Activated T-cell treated with anti-CD3 and anti-CD28 coated beads for 48 hours (primary cell): ENCODE results near the gene KRTAP9-7.
"Not testable (repeated sequence)": the region's sequence is repeated elsewhere in the genome, so short reads cannot be mapped to it uniquely, and the experiment has no call there.

Experiments used
- DNase-seq: peaks from one replicate; pipeline ENCODE4 v3.0.0-alpha.2; 2020; ENCODE audit warnings: low read depth

Gene KRTAP9-7, protein sequence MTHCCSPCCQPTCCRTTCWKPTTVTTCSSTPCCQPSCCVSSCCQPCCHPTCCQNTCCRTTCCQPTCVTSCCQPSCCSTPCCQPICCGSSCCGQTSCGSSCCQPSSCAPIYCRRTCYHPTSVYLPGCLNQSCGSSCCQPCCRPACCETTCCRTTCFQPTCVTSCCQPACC

DNA sequence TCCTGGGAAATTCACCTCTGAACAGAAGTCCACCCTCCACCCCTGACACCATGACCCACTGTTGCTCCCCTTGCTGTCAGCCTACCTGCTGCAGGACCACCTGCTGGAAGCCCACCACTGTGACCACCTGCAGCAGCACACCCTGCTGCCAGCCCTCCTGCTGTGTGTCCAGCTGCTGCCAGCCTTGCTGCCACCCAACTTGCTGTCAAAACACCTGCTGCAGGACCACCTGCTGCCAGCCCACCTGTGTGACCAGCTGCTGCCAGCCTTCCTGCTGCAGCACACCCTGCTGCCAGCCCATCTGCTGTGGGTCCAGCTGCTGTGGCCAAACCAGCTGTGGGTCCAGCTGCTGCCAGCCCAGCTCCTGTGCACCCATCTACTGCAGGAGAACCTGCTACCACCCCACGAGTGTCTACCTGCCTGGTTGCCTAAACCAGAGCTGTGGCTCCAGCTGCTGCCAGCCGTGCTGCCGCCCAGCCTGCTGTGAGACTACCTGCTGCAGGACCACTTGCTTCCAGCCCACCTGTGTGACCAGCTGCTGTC lies at the start of gene KRTAP9-7:
Gene KRTAP9-7, plus strand, starts transcription at position 51 of the 543 bp plus-strand sequence. Its CDS starts 0 bp downstream, at position 51.
- not testable (repeated sequence) for DNase-seq

- no peak for DNase-seq
These were observed 49.4 kb upstream of the KRTAP9-7 start for GRCh38 chr17:41226051-41226450.

DNA sequence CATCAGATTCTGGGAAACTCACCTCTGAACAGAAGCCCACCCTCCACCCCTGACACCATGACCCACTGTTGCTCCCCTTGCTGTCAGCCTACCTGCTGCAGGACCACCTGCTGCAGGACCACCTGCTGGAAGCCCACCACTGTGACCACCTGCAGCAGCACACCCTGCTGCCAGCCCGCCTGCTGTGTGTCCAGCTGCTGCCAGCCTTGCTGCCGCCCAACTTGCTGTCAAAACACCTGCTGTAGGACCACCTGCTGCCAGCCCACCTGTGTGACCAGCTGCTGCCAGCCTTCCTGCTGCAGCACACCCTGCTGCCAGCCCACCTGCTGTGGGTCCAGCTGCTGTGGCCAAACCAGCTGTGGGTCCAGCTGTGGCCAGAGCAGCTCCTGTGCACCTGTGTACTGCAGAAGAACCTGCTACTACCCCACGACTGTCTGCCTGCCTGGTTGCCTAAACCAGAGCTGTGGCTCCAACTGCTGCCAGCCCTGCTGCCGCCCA lies 48.9 kb upstream of the KRTAP9-7 start, which contains the start of gene KRTAP9-2:
Gene KRTAP9-2, plus strand, starts transcription at position 51 of the 498 bp plus-strand sequence. Its CDS starts 7 bp downstream, at position 58.
- DNase-seq: not testable (repeated sequence)

DNA sequence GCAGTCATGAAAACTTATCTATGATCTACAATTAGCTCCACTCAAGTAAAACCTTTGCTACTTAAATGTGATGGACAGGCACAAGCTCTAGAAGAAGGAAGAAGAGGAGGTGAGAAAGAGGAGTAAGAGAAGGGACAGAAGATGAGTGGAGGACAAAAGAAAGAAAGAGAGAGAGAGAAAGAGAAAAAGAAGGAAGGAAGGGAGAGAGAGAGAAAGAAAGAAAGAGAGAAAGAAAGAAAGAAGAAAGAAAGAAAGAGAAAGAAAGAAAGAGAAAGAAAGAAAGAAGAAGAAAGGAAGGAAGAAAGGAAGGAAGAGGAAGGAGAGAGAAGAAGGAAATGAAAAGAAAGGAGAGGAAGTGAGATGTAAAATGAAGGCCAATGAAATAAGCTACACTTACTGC lies 45.4 kb upstream of the KRTAP9-7 start:
- no peak for DNase-seq

DNA sequence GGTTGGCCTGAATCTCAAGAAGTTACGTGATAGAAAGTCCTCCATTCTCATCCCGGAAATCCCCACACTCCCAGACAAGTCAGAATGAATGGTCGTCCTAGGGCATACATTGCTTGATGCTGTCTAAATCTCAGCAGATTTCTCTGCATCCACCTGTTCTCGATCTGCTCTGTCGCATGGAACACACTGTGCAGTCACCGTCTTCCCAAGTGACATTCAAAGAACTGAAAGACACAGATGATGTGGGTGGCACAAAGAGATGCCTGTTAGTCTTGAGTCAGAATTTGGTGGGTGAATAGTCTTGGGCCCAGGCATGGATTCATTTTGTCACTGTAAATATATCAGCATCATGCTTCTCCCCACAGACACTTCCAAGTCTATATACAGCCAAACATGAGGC lies 43.8 kb upstream of the KRTAP9-7 start:
- no peak for DNase-seq

DNA sequence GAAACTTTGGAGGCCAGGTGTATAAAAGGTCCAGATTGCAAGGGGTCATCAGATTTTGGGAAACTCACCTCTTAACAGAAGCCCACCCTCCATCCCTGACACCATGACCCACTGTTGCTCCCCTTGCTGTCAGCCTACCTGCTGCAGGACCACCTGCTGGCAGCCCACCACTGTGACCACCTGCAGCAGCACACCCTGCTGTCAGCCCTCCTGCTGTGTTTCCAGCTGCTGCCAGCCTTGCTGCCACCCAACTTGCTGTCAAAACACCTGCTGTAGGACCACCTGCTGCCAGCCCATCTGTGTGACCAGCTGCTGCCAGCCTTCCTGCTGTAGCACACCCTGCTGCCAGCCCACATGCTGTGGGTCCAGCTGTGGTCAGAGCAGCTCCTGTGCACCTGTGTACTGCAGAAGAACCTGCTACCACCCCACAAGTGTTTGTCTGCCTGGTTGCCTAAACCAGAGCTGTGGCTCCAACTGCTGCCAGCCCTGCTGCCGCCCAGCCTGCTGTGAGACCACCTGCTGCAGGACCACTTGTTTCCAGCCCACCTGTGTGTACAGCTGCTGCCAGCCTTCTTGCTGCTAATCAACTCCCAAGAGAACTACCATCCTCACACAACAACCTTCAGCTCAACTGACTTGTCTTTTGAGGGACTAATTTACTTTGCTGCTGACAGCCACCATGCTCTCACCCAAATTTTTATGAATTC lies 42.9 kb upstream of the KRTAP9-7 start, which contains the start of gene KRTAP9-3:
Gene KRTAP9-3, plus strand, starts transcription at position 51 of the 707 bp plus-strand sequence. Its CDS starts 53 bp downstream, at position 104.
- not testable (repeated sequence) for DNase-seq

DNA sequence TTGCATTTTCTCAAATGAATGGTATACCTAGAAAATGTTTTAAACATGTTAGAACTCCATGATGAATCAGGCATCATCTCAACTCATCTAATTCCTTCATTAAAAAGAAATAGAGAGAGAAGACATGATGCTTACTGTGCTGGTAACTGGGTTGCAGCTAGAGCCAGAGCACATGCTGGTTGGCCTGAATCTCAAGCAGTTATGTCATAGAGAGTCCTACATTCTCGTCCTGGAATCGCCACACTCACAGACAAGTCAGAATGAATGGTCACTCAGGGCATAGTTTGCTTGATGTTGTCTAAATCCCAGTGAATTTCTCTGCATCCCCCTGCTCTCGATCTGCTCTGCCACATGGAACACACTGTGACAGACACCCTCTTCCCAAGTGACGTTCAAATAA lies 38.4 kb upstream of the KRTAP9-7 start:
- DNase-seq: not testable (repeated sequence)

GRCh38 chr17:41237949-41238437 lies 37.5 kb upstream of the KRTAP9-7 start, which contains the start of gene KRTAP9-8:
TSS of gene KRTAP9-8 (plus strand) at chr17:41237999. CDS start at chr17:41238052, 53 bp downstream.
- not testable (repeated sequence) for DNase-seq

GRCh38 chr17:41246995-41247787 lies 28.3 kb upstream of the KRTAP9-7 start:
- DNase-seq: not testable (repeated sequence)

GRCh38 chr17:41249637-41250240 lies 25.8 kb upstream of the KRTAP9-7 start, which contains the start of gene KRTAP9-4:
TSS of gene KRTAP9-4 (plus strand) at chr17:41249687. CDS start at chr17:41249721, 34 bp downstream.
- DNase-seq: not testable (repeated sequence)

GRCh38 chr17:41251261-41251660 lies 24.2 kb upstream of the KRTAP9-7 start:
- DNase-seq: no peak

- no peak for DNase-seq
These were observed 20.6 kb upstream of the KRTAP9-7 start for GRCh38 chr17:41254861-41255260.

GRCh38 chr17:41255381-41256290 lies 19.9 kb upstream of the KRTAP9-7 start, which contains the start of gene KRTAP9-9:
TSS of gene KRTAP9-9 (plus strand) at chr17:41255384.
- not testable (repeated sequence) for DNase-seq

DNA sequence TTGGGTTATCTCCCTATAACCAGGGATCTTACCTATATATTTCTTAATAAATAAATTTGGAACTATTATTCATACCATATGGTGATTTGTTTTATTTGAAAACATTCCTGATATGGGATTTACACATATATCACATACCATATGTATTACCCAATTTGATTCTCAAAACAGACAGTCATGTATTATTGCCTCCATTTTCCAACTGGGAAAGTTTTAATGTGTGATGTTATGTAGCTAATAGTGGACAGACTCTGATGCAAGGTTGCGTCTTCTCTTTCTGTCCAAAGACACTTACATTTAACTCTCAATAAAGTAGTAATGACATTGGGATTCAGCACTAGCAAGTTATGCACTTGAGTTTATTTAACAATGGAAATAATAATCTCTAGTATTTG lies 19.2 kb upstream of the KRTAP9-7 start:
- DNase-seq: no peak

- no peak for DNase-seq
These were observed 17.1 kb upstream of the KRTAP9-7 start for GRCh38 chr17:41258406-41258805.

- no peak for DNase-seq
These were observed 12.3 kb upstream of the KRTAP9-7 start for GRCh38 chr17:41263212-41263611.

- no peak for DNase-seq
These were observed 10.9 kb upstream of the KRTAP9-7 start for GRCh38 chr17:41264599-41264998.

DNA sequence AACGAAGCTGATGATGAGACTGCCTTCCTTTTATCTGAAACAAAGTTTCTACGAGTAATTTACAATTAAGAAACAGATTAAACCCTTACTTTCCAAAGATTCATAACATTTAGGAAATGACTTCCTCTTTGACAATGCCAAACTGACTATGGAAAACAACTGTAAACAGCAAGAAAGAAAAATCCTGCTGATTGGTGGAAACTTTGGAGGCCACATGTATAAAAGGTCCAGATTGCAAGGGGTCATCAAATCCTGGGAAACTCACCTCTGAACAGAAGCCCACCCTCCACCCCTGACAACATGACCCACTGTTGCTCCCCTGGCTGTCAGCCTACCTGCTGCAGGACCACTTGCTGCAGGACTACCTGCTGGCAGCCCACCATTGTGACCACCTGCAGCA lies 10.4 kb upstream of the KRTAP9-7 start, which contains the start of gene KRTAP9-6:
Gene KRTAP9-6, plus strand, starts transcription at position 301 of the 400 bp plus-strand sequence. Its CDS starts 0 bp downstream, at position 301.
- DNase-seq: no peak

GRCh38 chr17:41267711-41268110 lies 7.8 kb upstream of the KRTAP9-7 start:
- DNase-seq: no peak

GRCh38 chr17:41271323-41271722 lies 4.2 kb upstream of the KRTAP9-7 start:
- not testable (repeated sequence) for DNase-seq
